HG02970 (cell line): Measurements from ENCODE around the gene TEX22.

ENCODE experiments used
- ATAC-seq: cut with Tn5 transposase; IDR thresholded peaks from one replicate; pipeline ENCODE4 v1.9.1; 2021; ENCODE audit warnings: mild to moderate bottlenecking, moderate library complexity, moderate number of reproducible peaks; ENCODE audit not compliant: unreplicated experiment, low FRiP score

Gene TEX22

GRCh38 chr14:105366386-105367074 lies 31.8 kb upstream of the TEX22 start:
- no peak for ATAC-seq

DNA sequence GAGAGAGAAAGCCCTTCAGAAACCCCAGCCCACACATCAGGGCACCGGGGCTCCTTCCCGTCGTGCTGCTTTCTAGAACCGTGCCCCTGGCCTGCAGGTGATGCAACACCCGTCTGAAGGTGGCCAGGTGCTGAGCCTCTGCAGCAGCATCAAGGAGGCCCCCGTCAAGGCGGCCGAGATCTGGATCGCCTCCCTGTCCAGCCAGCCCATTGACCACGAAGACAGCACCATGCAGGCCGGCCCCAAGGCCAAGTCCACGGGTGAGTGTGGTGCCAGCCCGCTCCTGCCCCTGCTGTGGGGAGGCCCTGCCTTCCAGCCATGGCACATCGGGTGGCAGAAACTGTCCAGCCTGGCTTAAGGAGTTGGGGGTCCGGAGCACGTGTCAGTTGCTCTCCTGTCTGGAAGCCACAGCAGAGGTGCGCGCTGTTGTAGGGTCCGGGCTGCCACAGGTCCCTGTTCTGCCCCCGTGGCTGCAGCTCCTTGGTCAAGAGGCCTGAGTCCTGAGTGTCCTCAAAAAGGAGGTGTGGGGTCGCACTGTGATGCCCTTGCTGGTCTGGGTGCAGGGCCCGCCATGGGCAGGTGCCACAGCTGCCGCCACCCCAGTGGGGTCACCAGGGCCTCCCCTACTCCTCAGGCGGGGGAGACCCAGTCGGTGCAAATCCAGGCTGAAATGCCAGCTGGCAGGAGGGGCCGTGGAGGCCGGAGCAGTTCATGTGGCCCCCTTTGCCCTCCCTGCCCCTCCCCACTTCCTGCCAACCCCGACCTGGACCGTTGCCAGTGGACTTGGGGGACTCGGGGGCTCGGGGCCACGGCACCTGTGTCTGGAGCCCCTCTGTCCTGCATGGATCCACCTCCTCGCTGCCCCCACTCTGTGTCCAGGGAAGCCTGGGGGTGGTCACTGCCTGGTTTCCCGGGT lies 31.0 kb upstream of the TEX22 start:
- no peak for ATAC-seq

DNA sequence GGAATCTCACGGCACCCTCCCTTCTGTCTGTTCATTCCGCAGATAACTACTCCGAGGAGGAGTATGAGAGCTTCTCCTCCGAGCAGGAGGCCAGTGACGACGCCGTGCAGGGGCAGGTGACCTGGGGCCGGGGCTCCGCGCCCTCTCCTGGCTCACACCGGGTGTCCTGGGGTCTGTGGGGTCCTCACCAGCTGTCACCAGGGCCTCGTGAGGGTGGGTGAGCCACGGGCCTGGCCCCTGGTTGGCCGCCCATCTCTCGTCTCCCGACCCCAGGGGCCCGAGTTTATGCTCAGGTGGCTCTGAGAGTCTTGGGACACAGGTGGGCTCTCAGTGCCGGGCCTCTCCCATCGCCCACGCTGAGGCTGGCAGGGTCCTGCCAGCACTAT lies 30.3 kb upstream of the TEX22 start:
- ATAC-seq: no peak

GRCh38 chr14:105368426-105368825 lies 29.9 kb upstream of the TEX22 start:
- no peak for ATAC-seq

DNA sequence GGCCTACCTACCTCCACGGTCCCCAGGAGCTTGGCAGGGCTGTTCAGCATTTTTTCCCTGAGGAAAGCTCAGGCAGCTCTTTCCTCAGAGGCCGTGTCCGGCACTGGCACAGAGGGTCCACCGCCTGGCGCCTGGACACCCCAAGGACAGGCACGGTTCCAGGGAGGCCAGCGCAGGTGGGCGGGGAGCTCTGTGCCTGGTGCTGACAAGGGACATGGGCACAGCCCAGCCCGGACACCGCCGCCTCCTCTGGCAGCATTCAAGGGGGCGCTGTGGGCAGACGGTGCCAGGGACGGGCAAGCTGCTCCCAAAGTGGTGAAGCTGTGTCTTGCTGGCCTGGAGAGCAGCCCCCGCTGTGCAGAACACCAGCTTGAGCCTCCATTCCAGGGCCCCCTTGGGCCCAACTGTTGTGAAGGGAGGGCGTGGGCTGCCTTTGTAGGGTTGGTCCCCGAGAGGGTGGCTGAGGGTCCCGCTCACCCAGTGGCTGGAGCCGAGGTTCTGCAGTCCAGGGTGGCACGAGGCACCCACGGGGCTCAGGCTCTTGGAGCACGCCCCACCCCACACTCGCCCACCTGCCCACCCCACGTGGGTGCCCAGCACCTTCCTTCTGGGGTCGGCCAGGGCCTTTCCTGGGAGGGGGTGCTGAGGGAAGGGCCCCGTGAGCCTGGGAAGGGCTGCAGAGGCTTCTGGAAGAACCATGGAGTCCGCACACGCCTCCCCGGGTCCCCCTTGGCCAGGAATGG lies 29.3 kb upstream of the TEX22 start:
- no peak for ATAC-seq

- ATAC-seq: no peak
These were observed 28.7 kb upstream of the TEX22 start for GRCh38 chr14:105369653-105370040.

DNA sequence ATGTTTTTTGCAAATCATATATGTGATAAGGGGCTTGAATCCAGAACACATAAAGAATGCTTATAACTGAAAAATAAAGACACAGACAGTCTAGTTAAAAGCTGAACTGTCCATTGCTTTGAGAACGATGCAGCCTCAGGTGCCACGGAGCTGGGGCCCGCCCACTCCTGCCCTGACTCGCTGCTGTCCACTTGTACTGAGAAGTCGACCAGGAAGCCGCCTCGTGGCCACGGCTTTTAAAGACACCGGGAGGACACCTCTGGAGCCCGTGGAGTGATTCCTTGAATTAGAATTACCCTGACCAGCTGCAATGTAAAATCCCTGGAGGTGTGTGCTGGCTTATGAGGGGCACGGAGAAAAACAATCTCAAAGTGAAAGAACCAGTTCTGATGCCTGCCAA lies 23.9 kb upstream of the TEX22 start:
- ATAC-seq: no peak

GRCh38 chr14:105375635-105376057 lies 22.7 kb upstream of the TEX22 start:
- ATAC-seq: no peak

DNA sequence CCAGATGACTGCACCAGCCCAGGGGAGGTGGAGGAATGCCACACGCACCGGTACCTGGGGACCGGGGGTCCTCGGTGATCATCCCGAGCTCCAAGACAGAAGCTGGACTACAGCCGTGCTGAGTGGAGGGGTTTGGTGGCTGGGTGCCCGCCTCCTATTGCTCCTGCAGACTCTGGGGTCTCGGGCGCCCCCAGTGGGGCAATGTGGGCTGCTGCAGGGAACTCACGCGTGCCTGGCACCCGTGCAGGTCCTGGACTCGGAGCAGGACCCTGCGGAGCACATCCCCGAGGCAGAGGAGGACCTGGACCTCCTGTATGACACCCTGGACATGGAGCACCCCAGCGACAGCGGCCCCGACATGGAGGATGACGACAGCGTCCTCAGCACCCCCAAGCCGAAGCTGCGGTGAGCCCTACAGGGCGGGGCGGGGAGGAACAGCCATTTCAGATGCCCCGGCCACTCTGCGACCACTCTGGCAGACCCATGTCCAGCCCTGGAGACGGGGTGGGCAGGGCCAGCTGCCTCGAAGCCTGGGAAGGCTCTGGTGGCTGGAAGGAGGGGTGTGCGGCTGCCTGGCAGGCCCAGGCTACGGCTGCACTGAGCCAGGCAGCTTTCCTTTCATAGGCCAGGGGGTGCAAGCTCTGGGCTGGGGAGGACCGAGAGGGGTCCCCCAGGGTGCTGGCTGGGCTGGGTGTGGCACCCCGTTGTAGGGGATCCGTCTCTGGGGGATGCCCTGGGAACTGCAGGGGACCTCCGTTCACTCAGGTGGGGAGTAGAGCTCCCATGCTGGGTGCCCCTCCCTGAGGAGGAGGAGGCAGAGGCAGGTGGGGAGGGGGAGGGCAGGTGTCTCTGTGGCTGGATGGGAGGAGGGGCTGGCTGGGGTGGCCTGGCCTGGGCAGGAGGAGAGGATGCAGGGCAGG lies 21.6 kb upstream of the TEX22 start:
- no peak for ATAC-seq

DNA sequence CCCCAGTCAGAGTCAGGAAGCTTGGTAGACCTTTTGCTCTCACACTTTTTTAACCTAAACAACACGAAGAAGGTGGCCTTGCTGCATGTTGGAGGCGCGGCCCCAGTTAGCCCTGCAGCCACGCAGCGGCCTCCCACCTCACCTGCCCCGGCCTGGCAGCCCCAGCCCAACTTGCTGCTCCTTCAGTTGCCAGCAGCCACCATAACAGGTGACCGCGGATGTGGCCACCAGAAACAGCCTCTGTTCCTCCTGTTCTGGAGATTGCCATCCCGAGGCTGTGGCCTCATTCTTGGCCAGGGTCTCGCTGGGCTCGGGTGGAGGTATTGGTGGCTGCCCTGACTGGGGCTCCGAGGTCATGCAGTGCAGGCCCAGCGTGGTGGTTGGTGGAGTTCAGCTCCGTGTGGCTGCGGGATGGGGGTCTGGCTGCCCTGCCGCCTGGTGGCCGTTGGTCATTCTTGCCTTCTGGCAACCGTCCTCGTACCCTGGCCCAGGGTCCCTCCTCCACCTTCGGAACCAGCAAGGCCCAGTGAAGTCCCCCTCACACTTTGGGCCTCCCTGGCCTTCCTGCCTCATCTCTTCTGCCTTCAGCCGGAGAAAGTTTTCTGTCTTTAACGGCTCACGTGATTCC lies 20.7 kb upstream of the TEX22 start:
- ATAC-seq: no peak

DNA sequence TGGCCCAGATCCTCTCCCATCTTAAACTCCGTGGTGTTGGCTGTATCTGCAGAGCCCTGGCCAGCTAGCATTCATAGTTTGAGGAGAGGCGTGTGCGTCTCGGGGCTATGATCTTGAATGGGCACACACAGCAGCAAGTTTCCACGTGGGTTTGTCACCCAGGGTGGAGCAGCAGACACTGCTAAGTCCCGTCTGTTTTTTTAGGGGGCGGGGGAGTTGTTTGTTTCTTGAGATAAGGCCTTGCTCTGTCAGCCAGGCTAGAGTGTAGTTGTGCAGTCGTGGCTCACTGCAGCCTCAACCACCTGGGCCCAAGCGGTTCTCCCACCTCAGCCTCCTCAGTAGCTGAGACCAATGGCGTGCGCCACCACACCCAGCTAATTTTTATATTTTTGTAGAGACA lies 20.1 kb upstream of the TEX22 start:
- ATAC-seq: no peak

- ATAC-seq: no peak
These were observed 19.3 kb upstream of the TEX22 start for GRCh38 chr14:105378873-105379685.

DNA sequence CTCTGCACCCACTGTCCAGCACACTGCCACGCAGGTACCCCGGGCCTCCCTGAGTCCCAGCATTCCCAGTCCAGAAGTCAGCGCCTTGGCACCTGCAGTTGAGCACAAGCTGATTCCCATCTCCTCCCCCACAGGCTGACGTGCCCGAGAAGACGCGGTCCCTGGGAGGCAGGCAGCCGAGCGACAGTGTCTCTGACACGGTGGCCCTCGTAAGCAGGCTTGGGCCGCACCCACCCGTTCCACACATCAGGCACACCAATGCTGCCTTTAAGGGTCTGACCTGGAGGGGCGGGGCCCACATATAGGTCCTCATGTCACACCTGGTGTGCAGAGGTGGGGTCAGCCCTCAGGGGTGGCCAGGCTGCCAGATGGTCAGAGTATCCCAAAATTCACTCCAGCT lies 18.4 kb upstream of the TEX22 start:
- no peak for ATAC-seq

DNA sequence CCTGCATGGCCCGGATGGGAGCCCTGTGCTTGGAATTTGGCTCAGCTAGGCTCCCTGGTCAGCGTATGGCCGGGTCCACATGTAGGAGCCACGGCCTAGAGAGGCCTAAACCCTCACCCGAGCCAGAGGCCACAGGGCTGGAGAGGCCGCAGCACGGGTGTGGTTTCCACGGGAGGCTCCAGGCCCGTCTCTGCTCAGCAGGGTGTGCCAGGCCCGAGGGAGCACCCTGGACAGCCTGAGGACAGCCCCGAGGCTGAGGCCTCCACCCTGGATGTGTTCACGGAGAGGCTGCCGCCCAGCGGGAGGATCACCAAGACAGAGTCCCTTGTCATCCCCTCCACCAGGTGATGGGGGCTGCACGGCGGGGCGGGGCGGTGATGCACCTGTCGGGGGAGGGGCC lies 17.6 kb upstream of the TEX22 start:
- ATAC-seq: no peak

DNA sequence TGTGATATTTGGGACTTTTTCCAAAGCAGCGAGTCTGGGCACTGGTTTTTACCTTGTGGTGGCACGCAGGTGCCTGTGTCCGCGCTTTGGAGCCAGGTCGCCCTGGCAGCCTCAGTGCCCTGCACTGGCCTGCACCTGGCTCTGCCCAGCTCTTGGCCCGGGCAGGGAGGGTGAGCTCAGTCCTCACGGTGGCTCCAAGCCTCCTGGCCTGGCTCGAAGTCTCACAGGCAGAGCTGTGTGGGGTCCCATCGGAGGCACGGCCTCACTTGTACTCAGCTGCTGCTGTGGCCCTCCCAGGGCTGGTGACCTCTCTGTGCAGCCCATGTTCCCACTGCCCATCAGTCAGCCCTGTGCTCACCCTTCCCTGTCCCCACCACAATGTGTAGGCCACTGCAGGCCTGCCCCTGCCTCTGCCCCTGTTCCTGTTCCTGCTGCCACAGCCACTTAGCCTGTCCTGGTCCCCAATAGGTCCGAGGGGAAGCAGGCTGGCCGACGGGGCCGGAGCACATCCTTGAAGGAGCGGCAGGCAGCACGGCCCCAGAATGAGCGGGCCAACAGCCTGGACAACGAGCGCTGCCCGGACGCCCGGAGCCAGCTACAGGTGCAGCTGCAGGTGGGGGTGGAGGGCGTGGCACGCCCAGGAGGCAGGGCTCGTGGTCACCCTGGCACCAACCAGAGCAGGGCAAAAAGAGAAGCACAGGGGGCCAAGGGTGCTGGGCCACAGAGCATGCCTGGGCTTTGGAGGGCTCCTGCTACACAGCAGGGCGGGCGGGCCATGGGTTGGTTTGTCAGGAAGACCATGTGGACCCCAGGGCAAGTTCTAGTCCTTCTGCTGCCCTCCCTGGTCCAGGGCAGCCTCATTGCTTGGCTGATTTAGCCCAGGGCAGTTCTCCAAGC lies 16.6 kb upstream of the TEX22 start:
- no peak for ATAC-seq

- no peak for ATAC-seq
These were observed 15.8 kb upstream of the TEX22 start for GRCh38 chr14:105382343-105383082.

GRCh38 chr14:105383083-105383730 lies 15.1 kb upstream of the TEX22 start:
- ATAC-seq: no peak
